HepG2 (cell line): ENCODE results near the gene ZFAND2B. TPM values are rescaled to one million over a fixed set of nuclear protein-coding genes. Genes with fewer than 3 reads are reported as not detected.
A peak's percentile ranks its signal among the peaks of the same experiment; 100 is the strongest.

Experiments
- CEBPG ChIP-seq: IDR thresholded peaks from 2 replicates; pipeline ENCODE4 v1.6.1; 2016
- ELF4 ChIP-seq: sonication (generic); formaldehyde crosslinking; IDR thresholded peaks from 2 replicates; pipeline ENCODE4 v1.5.0; 2020; ENCODE audit warnings: missing genetic modification reagents, mild to moderate bottlenecking, moderate library complexity, borderline replicate concordance
- KDM5A ChIP-seq: fragments of 200-600 bp; sonication (generic); IDR thresholded peaks from 2 replicates; pipeline ENCODE4 v1.7.0; 2018; ENCODE audit warnings: antibody characterized with exemption, mild to moderate bottlenecking, low read length, borderline replicate concordance
- MIXL1 ChIP-seq: IDR thresholded peaks from 2 replicates; pipeline ENCODE4 v1.6.1; 2016
- NCOA2 ChIP-seq: sonication (generic); formaldehyde crosslinking; IDR thresholded peaks from 2 replicates; pipeline ENCODE4 v1.8.0; 2022; ENCODE audit warnings: inconsistent platforms
- NR2F6 ChIP-seq, 2 experiments: IDR thresholded peaks; 2 replicates each; pipeline ENCODE4 v1.6.1; 2016; ENCODE audit warnings: antibody characterized with exemption in 1 of 2, mild to moderate bottlenecking in 1 of 2
- PAX8 ChIP-seq: sonication (generic); formaldehyde crosslinking; IDR thresholded peaks from 2 replicates; pipeline ENCODE4 v1.8.0; 2022; ENCODE audit warnings: mild to moderate bottlenecking, missing genetic modification reagents, borderline replicate concordance
- TAF1 ChIP-seq: sonication (generic); formaldehyde crosslinking; IDR thresholded peaks from 2 replicates; pipeline ENCODE4 v1.4.0; 2020; ENCODE audit warnings: missing genetic modification reagents
- TEAD2 ChIP-seq: sonication (generic); formaldehyde crosslinking; IDR thresholded peaks from 2 replicates; pipeline ENCODE4 v1.9.0; 2021; ENCODE audit warnings: missing genetic modification reagents
- ZFAT ChIP-seq: sonication (generic); formaldehyde crosslinking; conservative IDR thresholded peaks from 2 replicates; pipeline ENCODE4 v1.8.1; 2023; ENCODE audit warnings: missing genetic modification reagents, inconsistent platforms
- ZFP90 ChIP-seq: sonication (generic); formaldehyde crosslinking; IDR thresholded peaks from 2 replicates; pipeline ENCODE4 v1.8.0; 2022; ENCODE audit warnings: missing genetic modification reagents, mild to moderate bottlenecking, inconsistent platforms, borderline replicate concordance
- ZNF232 ChIP-seq: sonication (generic); formaldehyde crosslinking; IDR thresholded peaks from 2 replicates; pipeline ENCODE4 v1.4.0; 2020; ENCODE audit warnings: missing genetic modification reagents, borderline replicate concordance
- ZNF430 ChIP-seq: sonication (generic); formaldehyde crosslinking; IDR thresholded peaks from 2 replicates; pipeline ENCODE4 v1.9.0; 2021; ENCODE audit warnings: mild to moderate bottlenecking, missing genetic modification reagents
- ZNF570 ChIP-seq: sonication (generic); formaldehyde crosslinking; IDR thresholded peaks from 2 replicates; pipeline ENCODE4 v1.4.0; 2020; ENCODE audit warnings: mild to moderate bottlenecking, missing genetic modification reagents, borderline replicate concordance
- ZNF572 ChIP-seq: sonication (generic); formaldehyde crosslinking; IDR thresholded peaks from 2 replicates; pipeline ENCODE4 v1.5.1; 2020; ENCODE audit warnings: mild to moderate bottlenecking, missing genetic modification reagents
- ZNF607 ChIP-seq: sonication (generic); formaldehyde crosslinking; IDR thresholded peaks from 2 replicates; pipeline ENCODE4 v1.5.1; 2020; ENCODE audit warnings: missing genetic modification reagents, mild to moderate bottlenecking, borderline replicate concordance
- ZNF747 ChIP-seq: sonication (generic); formaldehyde crosslinking; IDR thresholded peaks from 2 replicates; pipeline ENCODE4 v1.8.1; 2023; ENCODE audit warnings: missing genetic modification reagents, mild to moderate bottlenecking, borderline replicate concordance
- ZNF777 ChIP-seq: sonication (generic); formaldehyde crosslinking; IDR thresholded peaks from 2 replicates; pipeline ENCODE4 v1.4.0; 2020; ENCODE audit warnings: missing genetic modification reagents
- ZSCAN30 ChIP-seq: sonication (generic); formaldehyde crosslinking; IDR thresholded peaks from 2 replicates; pipeline ENCODE4 v1.5.0; 2020; ENCODE audit warnings: mild to moderate bottlenecking, missing genetic modification reagents
- polyA plus RNA-seq, 8 experiments: library from polyadenylated mRNA; depleted of rRNA in 3 of 8; stranded (reverse) in 7 of 8; unstranded in 1 of 8; fragments of >200 nt; fragmentation: Illumina TruSeq in 4 of 8; extraction: Trizol in 4 of 8; gene quantifications; 2 replicates each; pipeline versions ENCODE4 v1.2.1 to v1.2.3, GENCODE V29; 2011 to 2016; ENCODE audit warnings: low read depth in 4 of 8, missing spikeins in 1 of 8, mixed read lengths in 1 of 8; ENCODE audit not compliant: insufficient read depth in 1 of 8
- total RNA-seq, 5 experiments: library from RNA; depleted of rRNA; stranded (reverse); fragments of >200 nt; fragmentation: Illumina TruSeq; extraction: Trizol; gene quantifications; 2 replicates each; pipeline ENCODE4 v1.2.3, GENCODE V29; 2016; ENCODE audit warnings: low read depth in 1 of 5
- TF ChIP-seq, protein P1 (sequence below): sonication (generic); formaldehyde crosslinking; IDR thresholded peaks from 2 replicates; pipeline ENCODE4 v1.4.0; 2020; ENCODE audit warnings: missing genetic modification reagents, borderline replicate concordance
- TF ChIP-seq, protein P2 (sequence below): sonication (generic); formaldehyde crosslinking; IDR thresholded peaks from 2 replicates; pipeline ENCODE4; 2020; ENCODE audit warnings: missing genetic modification reagents, mild to moderate bottlenecking, borderline replicate concordance
- TF ChIP-seq, protein P3 (sequence below): sonication (generic); formaldehyde crosslinking; IDR thresholded peaks from 2 replicates; pipeline ENCODE4 v1.5.0; 2020; ENCODE audit warnings: missing genetic modification reagents, mild to moderate bottlenecking, borderline replicate concordance

The ZFAND2B gene
- total and polyA plus RNA-seq, 2 of the 13 experiments (the other 11 are each of a cell fraction or from before 2014, with no cell fraction given): 53.3 to 115 TPM

GRCh38 chr2:219218217-219218731 lies 11.7 kb downstream of the ZFAND2B start (continued):
- TF ChIP-seq, protein P1, sequence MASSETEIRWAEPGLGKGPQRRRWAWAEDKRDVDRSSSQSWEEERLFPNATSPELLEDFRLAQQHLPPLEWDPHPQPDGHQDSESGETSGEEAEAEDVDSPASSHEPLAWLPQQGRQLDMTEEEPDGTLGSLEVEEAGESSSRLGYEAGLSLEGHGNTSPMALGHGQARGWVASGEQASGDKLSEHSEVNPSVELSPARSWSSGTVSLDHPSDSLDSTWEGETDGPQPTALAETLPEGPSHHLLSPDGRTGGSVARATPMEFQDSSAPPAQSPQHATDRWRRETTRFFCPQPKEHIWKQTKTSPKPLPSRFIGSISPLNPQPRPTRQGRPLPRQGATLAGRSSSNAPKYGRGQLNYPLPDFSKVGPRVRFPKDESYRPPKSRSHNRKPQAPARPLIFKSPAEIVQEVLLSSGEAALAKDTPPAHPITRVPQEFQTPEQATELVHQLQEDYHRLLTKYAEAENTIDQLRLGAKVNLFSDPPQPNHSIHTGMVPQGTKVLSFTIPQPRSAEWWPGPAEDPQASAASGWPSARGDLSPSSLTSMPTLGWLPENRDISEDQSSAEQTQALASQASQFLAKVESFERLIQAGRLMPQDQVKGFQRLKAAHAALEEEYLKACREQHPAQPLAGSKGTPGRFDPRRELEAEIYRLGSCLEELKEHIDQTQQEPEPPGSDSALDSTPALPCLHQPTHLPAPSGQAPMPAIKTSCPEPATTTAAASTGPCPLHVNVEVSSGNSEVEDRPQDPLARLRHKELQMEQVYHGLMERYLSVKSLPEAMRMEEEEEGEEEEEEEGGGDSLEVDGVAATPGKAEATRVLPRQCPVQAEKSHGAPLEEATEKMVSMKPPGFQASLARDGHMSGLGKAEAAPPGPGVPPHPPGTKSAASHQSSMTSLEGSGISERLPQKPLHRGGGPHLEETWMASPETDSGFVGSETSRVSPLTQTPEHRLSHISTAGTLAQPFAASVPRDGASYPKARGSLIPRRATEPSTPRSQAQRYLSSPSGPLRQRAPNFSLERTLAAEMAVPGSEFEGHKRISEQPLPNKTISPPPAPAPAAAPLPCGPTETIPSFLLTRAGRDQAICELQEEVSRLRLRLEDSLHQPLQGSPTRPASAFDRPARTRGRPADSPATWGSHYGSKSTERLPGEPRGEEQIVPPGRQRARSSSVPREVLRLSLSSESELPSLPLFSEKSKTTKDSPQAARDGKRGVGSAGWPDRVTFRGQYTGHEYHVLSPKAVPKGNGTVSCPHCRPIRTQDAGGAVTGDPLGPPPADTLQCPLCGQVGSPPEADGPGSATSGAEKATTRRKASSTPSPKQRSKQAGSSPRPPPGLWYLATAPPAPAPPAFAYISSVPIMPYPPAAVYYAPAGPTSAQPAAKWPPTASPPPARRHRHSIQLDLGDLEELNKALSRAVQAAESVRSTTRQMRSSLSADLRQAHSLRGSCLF (CRISPR knock-in tag): 0 out of 2 replicates have a peak, but pooled peaks have one; percentile 10
- peak; percentile 9; the same call in 1 of the 2 replicates for TF ChIP-seq ZNF747
- peak; percentile 68; the same call in 1 of the 2 replicates for TF ChIP-seq TEAD2
- no peak for TF ChIP-seq ZNF430
- peak; percentile 90 for TF ChIP-seq ZNF572
- TF ChIP-seq ZFP90 (CRISPR knock-in tag): no peak
- no peak; the same call in 1 of the 2 replicates for TF ChIP-seq ZNF607
- no peak for TF ChIP-seq NR2F6 (IDR thresholded peaks at IDR 0.05)
- no peak for TF ChIP-seq NR2F6 (CRISPR knock-in tag; IDR thresholded peaks at IDR 0.05)
- TF ChIP-seq CEBPG (CRISPR knock-in tag): no peak; the same call in 1 of the 2 replicates
- peak; percentile 83; the same call in 1 of the 2 replicates for TF ChIP-seq ZNF777 (CRISPR knock-in tag)
- 0 out of 2 replicates have a peak, but pooled peaks have one; percentile 45 for TF ChIP-seq ZFAT (CRISPR knock-in tag)
- no peak for TF ChIP-seq NCOA2
- TF ChIP-seq, protein P2, sequence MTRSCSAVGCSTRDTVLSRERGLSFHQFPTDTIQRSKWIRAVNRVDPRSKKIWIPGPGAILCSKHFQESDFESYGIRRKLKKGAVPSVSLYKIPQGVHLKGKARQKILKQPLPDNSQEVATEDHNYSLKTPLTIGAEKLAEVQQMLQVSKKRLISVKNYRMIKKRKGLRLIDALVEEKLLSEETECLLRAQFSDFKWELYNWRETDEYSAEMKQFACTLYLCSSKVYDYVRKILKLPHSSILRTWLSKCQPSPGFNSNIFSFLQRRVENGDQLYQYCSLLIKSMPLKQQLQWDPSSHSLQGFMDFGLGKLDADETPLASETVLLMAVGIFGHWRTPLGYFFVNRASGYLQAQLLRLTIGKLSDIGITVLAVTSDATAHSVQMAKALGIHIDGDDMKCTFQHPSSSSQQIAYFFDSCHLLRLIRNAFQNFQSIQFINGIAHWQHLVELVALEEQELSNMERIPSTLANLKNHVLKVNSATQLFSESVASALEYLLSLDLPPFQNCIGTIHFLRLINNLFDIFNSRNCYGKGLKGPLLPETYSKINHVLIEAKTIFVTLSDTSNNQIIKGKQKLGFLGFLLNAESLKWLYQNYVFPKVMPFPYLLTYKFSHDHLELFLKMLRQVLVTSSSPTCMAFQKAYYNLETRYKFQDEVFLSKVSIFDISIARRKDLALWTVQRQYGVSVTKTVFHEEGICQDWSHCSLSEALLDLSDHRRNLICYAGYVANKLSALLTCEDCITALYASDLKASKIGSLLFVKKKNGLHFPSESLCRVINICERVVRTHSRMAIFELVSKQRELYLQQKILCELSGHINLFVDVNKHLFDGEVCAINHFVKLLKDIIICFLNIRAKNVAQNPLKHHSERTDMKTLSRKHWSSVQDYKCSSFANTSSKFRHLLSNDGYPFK (CRISPR knock-in tag): peak; percentile 89; the same call in 1 of the 2 replicates
- peak; percentile 24; the same call in 1 of the 2 replicates for TF ChIP-seq ELF4
- no peak for TF ChIP-seq TAF1 (CRISPR knock-in tag)
- TF ChIP-seq, protein P3, sequence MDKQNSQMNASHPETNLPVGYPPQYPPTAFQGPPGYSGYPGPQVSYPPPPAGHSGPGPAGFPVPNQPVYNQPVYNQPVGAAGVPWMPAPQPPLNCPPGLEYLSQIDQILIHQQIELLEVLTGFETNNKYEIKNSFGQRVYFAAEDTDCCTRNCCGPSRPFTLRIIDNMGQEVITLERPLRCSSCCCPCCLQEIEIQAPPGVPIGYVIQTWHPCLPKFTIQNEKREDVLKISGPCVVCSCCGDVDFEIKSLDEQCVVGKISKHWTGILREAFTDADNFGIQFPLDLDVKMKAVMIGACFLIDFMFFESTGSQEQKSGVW: peak; percentile 55
- no peak for TF ChIP-seq MIXL1 (CRISPR knock-in tag)
- 0 out of 2 replicates have a peak, but pooled peaks have one; percentile 45 for TF ChIP-seq PAX8 (CRISPR knock-in tag)
- TF ChIP-seq ZNF570: no peak
- peak; percentile 90 for TF ChIP-seq ZNF232
- no peak for TF ChIP-seq ZSCAN30 (CRISPR knock-in tag)
- TF ChIP-seq KDM5A: peak; percentile 40; the same call in 1 of the 2 replicates
